Loucy (cell line): ENCODE results near the gene EDARADD.

Experiments
- EZH2phosphoT487 ChIP-seq: fragments of 200-600 bp; IDR thresholded peaks from 2 replicates; pipeline ENCODE4 v1.6.1; 2018; ENCODE audit warnings: antibody characterized with exemption, mild to moderate bottlenecking, moderate library complexity, borderline replicate concordance
- TF ChIP-seq, protein P1 (sequence below): fragments of 200-600 bp; sonication (generic); conservative IDR thresholded peaks from 2 replicates; pipeline ENCODE4 v1.5.1; 2014; ENCODE audit warnings: mild to moderate bottlenecking, antibody characterized with exemption, low read length

DNA sequence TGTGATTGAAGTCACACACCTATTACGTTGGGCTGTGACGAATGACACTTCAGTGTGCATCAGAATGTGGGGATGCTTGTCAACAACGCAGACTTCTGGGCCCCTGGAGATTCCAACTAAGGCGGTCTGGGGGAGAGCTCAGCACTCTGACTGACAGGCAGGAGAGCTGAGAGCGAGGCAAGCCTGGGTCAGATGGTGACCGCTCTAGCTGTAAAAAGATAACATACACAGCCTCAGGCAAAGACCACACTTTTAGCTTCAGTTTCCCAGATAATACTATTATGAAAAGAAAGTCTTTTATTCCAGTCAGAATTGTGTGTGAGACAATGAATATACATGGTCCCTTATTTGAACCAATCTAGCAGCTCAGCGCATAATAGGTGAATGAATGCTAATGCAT is 25.4 kb downstream of the EDARADD start:
- TF ChIP-seq, protein P1, sequence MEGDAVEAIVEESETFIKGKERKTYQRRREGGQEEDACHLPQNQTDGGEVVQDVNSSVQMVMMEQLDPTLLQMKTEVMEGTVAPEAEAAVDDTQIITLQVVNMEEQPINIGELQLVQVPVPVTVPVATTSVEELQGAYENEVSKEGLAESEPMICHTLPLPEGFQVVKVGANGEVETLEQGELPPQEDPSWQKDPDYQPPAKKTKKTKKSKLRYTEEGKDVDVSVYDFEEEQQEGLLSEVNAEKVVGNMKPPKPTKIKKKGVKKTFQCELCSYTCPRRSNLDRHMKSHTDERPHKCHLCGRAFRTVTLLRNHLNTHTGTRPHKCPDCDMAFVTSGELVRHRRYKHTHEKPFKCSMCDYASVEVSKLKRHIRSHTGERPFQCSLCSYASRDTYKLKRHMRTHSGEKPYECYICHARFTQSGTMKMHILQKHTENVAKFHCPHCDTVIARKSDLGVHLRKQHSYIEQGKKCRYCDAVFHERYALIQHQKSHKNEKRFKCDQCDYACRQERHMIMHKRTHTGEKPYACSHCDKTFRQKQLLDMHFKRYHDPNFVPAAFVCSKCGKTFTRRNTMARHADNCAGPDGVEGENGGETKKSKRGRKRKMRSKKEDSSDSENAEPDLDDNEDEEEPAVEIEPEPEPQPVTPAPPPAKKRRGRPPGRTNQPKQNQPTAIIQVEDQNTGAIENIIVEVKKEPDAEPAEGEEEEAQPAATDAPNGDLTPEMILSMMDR: no peak
- TF ChIP-seq EZH2phosphoT487: no peak
